Measurements from ENCODE around the gene POLR3E.

POLR3E gene

DNA sequence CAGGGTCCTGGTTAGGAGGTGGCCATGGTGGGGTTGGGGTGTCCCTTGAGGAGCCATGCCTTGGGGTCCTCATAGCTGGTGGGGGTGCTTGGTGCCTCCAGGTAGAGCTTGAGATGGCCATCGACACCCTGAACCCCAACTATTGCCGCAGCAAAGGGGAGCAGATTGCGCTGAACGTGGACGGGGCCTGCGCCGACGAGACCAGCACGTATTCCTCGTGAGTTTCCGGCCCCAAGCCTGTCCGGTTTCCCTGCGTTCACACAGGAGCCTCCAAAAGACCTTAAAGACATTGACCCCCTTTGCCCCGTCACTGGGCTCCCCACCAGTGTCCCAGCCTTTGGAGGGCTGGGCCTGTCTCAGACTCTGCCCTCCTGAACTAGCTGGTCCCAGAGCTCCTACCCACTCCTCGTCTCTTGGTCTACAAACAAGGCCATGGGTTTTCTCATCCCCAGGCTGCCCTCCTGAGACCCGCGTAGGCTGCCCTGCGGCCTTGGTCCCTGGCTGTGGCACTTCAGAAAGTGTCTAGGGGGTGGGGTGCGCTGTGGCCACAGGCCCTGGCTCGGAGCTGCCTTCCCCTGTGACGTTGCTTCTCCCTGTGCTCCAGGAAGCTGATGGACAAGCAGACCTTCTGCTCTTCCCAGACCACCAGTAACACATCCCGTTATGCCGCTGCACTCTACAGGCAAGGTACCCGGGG is 11.8 kb downstream of the POLR3E start:
- DNase-seq (ENCODE audit: low read depth): no peak
- TF ChIP-seq, protein P1, sequence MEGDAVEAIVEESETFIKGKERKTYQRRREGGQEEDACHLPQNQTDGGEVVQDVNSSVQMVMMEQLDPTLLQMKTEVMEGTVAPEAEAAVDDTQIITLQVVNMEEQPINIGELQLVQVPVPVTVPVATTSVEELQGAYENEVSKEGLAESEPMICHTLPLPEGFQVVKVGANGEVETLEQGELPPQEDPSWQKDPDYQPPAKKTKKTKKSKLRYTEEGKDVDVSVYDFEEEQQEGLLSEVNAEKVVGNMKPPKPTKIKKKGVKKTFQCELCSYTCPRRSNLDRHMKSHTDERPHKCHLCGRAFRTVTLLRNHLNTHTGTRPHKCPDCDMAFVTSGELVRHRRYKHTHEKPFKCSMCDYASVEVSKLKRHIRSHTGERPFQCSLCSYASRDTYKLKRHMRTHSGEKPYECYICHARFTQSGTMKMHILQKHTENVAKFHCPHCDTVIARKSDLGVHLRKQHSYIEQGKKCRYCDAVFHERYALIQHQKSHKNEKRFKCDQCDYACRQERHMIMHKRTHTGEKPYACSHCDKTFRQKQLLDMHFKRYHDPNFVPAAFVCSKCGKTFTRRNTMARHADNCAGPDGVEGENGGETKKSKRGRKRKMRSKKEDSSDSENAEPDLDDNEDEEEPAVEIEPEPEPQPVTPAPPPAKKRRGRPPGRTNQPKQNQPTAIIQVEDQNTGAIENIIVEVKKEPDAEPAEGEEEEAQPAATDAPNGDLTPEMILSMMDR (IDR thresholded peaks at IDR 0.05; ENCODE audit: low read depth, low read length, missing control alignments): no peak
- no peak overlapping the region for H3K4me3 ChIP-seq (ENCODE audit: low read depth, low read length)

- TF ChIP-seq, protein P1 (IDR thresholded peaks at IDR 0.05; ENCODE audit: low read depth, low read length, missing control alignments): no peak
- DNase-seq (ENCODE audit: low read depth): no peak
- no peak overlapping the region for H3K4me3 ChIP-seq (ENCODE audit: low read depth, low read length)
Measured at GRCh38 chr16:22311520-22311919, 14.3 kb downstream of the POLR3E start.

GRCh38 chr16:22312897-22313781 is 15.9 kb downstream of the POLR3E start:
- TF ChIP-seq, protein P1 (IDR thresholded peaks at IDR 0.05; ENCODE audit: low read depth, low read length, missing control alignments): no peak
- DNase-seq (ENCODE audit: low read depth): no peak
- no peak overlapping the region for H3K4me3 ChIP-seq (ENCODE audit: low read depth, low read length)

- no peak for DNase-seq (ENCODE audit: low read depth)
- no peak overlapping the region for H3K4me3 ChIP-seq (ENCODE audit: low read depth, low read length)
- TF ChIP-seq, protein P1 (IDR thresholded peaks at IDR 0.05; ENCODE audit: low read depth, low read length, missing control alignments): no peak
Measured at GRCh38 chr16:22313876-22314470, 16.8 kb downstream of the POLR3E start.

GRCh38 chr16:22314661-22315626 is 17.7 kb downstream of the POLR3E start:
- no peak overlapping the region for H3K4me3 ChIP-seq (ENCODE audit: low read depth, low read length)
- TF ChIP-seq, protein P1 (IDR thresholded peaks at IDR 0.05; ENCODE audit: low read depth, low read length, missing control alignments): no peak
- no peak for DNase-seq (ENCODE audit: low read depth)

DNA sequence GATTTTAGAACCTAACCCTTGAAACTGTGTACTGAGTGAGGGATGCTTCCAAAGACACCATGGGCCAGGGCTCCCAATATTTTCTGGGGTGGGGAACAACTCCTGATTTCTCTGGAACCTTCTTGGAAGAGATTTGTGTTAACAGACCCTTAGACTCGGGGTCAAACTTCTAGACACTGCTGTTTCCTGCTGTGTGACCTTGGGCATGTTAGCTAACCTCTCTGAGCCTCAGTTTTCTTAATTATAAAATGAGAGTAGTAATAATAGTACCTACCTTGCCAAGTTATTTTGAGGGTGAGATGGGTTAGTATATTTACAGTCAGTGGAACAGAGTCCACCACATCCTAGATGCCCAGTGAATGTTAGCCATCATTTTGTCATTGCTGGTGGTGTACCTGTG is 18.8 kb downstream of the POLR3E start:
- no peak for DNase-seq (ENCODE audit: low read depth)
- no peak overlapping the region for H3K4me3 ChIP-seq (ENCODE audit: low read depth, low read length)
- TF ChIP-seq, protein P1 (IDR thresholded peaks at IDR 0.05; ENCODE audit: low read depth, low read length, missing control alignments): no peak
